ENCODE measurements around the gene ALOX12B.
A peak's percentile ranks its signal among the peaks of the same experiment; 100 is the strongest.

DNA sequence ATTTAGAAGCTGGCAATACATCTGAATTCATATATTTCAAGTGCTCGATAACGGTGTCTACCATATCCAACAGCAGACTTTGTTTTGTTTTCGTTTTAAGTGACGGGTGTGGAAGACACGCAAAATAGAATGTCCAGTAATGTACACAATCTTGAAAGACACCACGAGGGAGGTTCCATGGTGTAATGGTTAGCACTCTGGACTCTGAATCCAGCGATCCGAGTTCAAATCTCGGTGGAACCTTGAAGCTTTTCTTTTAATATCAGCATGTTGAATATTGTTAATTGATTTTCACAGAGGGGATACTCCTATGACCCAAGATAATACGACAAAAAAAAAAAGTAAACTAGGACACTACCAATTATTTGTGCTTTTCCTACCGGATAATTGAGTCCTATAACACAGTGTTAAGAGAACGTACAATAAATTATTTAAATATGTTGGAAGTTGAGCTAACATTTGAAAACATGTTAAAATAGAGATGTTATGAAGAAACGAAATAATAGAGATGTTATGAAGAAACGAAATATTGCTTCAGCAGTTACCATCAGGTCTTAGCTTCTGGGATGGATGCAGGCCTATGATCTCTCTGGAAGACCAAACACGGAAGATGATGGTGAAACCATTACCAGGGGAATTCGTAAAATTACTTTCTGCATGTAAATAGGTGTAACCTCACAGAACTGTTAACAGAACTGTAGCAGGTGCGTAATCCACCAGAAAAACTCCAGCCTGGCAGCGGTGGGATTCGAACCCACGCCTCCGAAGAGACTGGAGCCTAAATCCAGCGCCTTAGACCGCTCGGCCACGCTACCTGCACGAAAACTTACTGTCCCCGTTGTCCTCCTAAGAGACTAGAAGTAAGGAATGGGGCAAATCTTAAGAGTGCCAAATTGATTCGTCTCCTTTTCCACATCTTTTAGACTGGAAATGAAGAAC, 32.3 kb upstream of the ALOX12B start:
- TF ChIP-seq EZH2 (IDR thresholded peaks at IDR 0.05; ENCODE audit: low read depth, unreplicated experiment), result no peak
- TF ChIP-seq, protein P1, sequence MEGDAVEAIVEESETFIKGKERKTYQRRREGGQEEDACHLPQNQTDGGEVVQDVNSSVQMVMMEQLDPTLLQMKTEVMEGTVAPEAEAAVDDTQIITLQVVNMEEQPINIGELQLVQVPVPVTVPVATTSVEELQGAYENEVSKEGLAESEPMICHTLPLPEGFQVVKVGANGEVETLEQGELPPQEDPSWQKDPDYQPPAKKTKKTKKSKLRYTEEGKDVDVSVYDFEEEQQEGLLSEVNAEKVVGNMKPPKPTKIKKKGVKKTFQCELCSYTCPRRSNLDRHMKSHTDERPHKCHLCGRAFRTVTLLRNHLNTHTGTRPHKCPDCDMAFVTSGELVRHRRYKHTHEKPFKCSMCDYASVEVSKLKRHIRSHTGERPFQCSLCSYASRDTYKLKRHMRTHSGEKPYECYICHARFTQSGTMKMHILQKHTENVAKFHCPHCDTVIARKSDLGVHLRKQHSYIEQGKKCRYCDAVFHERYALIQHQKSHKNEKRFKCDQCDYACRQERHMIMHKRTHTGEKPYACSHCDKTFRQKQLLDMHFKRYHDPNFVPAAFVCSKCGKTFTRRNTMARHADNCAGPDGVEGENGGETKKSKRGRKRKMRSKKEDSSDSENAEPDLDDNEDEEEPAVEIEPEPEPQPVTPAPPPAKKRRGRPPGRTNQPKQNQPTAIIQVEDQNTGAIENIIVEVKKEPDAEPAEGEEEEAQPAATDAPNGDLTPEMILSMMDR (conservative IDR thresholded peaks at IDR 0.05; ENCODE audit: low read depth in 2 of 2), result 0 out of 4 replicates have a peak, but pooled peaks of 1 of the 2 experiments have one; percentile 1
- no peak for TF ChIP-seq POLR2AphosphoS5 (IDR thresholded peaks at IDR 0.05; ENCODE audit: low read depth)

All from GM23338 (cell line).